ENCODE results near the gene HUNK.

HUNK gene

GRCh38 chr21:31948676-31949075 is 75.9 kb downstream of the HUNK start:
- DNase-seq (ENCODE audit: insufficient read length, low spot score), result no peak
- no peak for TF ChIP-seq CTCF (IDR thresholded peaks at IDR 0.05; ENCODE audit: insufficient read depth, missing control alignments)
- no peak for FAIRE-seq

- TF ChIP-seq CTCF (IDR thresholded peaks at IDR 0.05; ENCODE audit: insufficient read depth, missing control alignments), result no peak
- FAIRE-seq (no peak), DNase-seq (ENCODE audit: insufficient read length, low spot score) (no peak)
Measured at GRCh38 chr21:31952828-31953227, 80.0 kb downstream of the HUNK start.

- no peak for DNase-seq (ENCODE audit: insufficient read length, low spot score)
- TF ChIP-seq CTCF (IDR thresholded peaks at IDR 0.05; ENCODE audit: insufficient read depth, missing control alignments), result no peak
Measured at GRCh38 chr21:31957631-31958030, 84.8 kb downstream of the HUNK start.

GRCh38 chr21:31959881-31960280 is 87.1 kb downstream of the HUNK start:
- FAIRE-seq (no peak), DNase-seq (ENCODE audit: insufficient read length, low spot score) (no peak)
- TF ChIP-seq CTCF (IDR thresholded peaks at IDR 0.05; ENCODE audit: insufficient read depth, missing control alignments), result no peak

More at GRCh38 chr21:31957631-31958030, 84.8 kb downstream of the HUNK start:
- FAIRE-seq, result no peak

- no peak for TF ChIP-seq CTCF (IDR thresholded peaks at IDR 0.05; ENCODE audit: insufficient read depth, missing control alignments)
- FAIRE-seq, result no peak
Measured at GRCh38 chr21:31961027-31961426, 88.2 kb downstream of the HUNK start.

GRCh38 chr21:31961704-31962103 is 88.9 kb downstream of the HUNK start:
- no peak for FAIRE-seq
- no peak for DNase-seq (ENCODE audit: insufficient read length, low spot score)

More at GRCh38 chr21:31961027-31961426, 88.2 kb downstream of the HUNK start:
- no peak for DNase-seq (ENCODE audit: insufficient read length, low spot score)

GRCh38 chr21:31964692-31965091 is 91.9 kb downstream of the HUNK start:
- FAIRE-seq (no peak), DNase-seq (ENCODE audit: insufficient read length, low spot score) (no peak)
- no peak for TF ChIP-seq CTCF (IDR thresholded peaks at IDR 0.05; ENCODE audit: insufficient read depth, missing control alignments)

More at GRCh38 chr21:31961704-31962103, 88.9 kb downstream of the HUNK start:
- no peak for TF ChIP-seq CTCF (IDR thresholded peaks at IDR 0.05; ENCODE audit: insufficient read depth, missing control alignments)

All from D721Med (cell line).